ENCODE results near the gene CBLN1. TPM values are rescaled to one million over a fixed set of nuclear protein-coding genes. Genes with fewer than 3 reads are reported as not detected.
A peak's percentile ranks its signal among the peaks of the same experiment; 100 is the strongest.

The CBLN1 gene
- total RNA-seq: 0.77 TPM
- long read RNA-seq: 0 reads

DNA sequence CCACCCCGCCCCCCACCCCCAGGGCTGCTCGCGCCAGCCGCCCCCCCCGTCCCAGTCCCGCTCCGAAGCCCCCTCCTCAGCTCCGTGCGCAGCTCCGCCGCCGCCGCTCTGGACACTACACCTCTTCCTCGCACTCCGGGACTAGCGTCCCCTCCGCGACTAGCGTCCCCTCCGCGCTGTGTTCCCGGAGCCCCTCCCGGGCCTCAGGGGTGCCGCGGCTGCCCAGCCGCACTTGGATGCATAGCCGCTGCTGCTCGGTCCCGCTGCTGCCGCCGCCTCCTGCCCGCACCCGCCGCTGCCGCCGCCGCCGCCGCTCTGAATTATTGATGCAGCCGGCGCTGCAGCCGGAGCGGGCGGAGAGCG is at the start of gene CBLN1:
Gene CBLN1 (minus strand): TSS at position 359 of the 363 bp plus-strand sequence. CDS start 373 bp downstream, outside the sequence.
- intact Hi-C loops (cut with micrococcal nuclease): no loop called here
- Histone ChIP-seq H3K27me3 (ENCODE audit: low read depth) (peaks cover 99% of the 10 kb centered on the region), H3K4me3 (peak within 1 kb of the TSS; percentile 67), H3K36me3 (no peaks in the 10 kb centered on the region), H3K4me1 (peaks cover 60% of the 10 kb centered on the region), H3K27ac (replicated peaks) (peak within 1 kb of the TSS; percentile 57), H3K9me3 (replicated peaks) (no peaks in the 10 kb centered on the region)
- no peak for DNase-seq
- no peak for TF ChIP-seq CTCF (IDR thresholded peaks at IDR 0.05; ENCODE audit: borderline replicate concordance)

- intact Hi-C loops (cut with micrococcal nuclease): no loop called here
- Histone ChIP-seq H3K27me3 (ENCODE audit: low read depth) (peaks cover 20% of the 10 kb centered on the region), H3K27ac (replicated peaks) (no peak overlapping the region), H3K36me3 (no peaks in the 10 kb centered on the region), H3K4me3 (no peak overlapping the region), H3K4me1 (no peaks in the 10 kb centered on the region), H3K9me3 (replicated peaks) (no peaks in the 10 kb centered on the region)
- no peak for DNase-seq
- no peak for TF ChIP-seq CTCF (IDR thresholded peaks at IDR 0.05; ENCODE audit: borderline replicate concordance)
These were observed 49.0 kb upstream of the CBLN1 start for GRCh38 chr16:49330562-49331201.

GRCh38 chr16:49328325-49328724 is 46.7 kb upstream of the CBLN1 start:
- peaks cover 44% of the 10 kb centered on the region for H3K27me3 ChIP-seq (ENCODE audit: low read depth)
- TF ChIP-seq CTCF (IDR thresholded peaks at IDR 0.05; ENCODE audit: borderline replicate concordance): no peak

GRCh38 chr16:49327466-49327865 is 45.8 kb upstream of the CBLN1 start:
- H3K27me3 ChIP-seq (ENCODE audit: low read depth): peaks cover 44% of the 10 kb centered on the region
- no peaks in the 10 kb centered on the region for H3K4me1 ChIP-seq
- no peak for DNase-seq
- no peaks in the 10 kb centered on the region for H3K36me3 ChIP-seq
- no peak overlapping the region for H3K27ac ChIP-seq (replicated peaks)
- intact Hi-C loops (cut with micrococcal nuclease): no loop called here
- no peaks in the 10 kb centered on the region for H3K9me3 ChIP-seq (replicated peaks)
- TF ChIP-seq CTCF (IDR thresholded peaks at IDR 0.05; ENCODE audit: borderline replicate concordance): no peak
- H3K4me3 ChIP-seq: no peak overlapping the region

More at GRCh38 chr16:49328325-49328724, 46.7 kb upstream of the CBLN1 start:
- intact Hi-C loops (cut with micrococcal nuclease): no loop called here
- Histone ChIP-seq H3K9me3 (replicated peaks) (no peaks in the 10 kb centered on the region), H3K36me3 (no peaks in the 10 kb centered on the region), H3K27ac (replicated peaks) (no peak overlapping the region), H3K4me3 (no peak overlapping the region), H3K4me1 (no peaks in the 10 kb centered on the region)
- DNase-seq: no peak

DNA sequence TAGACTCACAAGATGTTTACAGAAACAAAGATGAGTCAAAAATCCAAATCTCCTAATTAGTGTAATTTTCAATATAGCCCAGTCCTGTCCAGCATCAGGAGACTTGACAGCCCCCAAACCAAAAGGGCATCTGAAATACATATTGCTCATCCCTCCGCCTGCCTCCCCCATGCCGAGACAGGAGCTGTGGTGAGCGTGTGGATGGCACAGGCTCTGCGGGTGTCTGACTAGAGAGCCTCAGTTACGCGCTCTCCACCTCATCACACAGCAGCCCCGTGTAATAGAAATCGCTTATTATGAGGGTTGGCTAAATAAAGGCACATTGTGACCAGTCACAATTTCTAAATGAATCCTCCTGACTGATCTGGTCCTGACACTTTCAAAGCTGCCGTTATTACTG is 43.1 kb upstream of the CBLN1 start:
- Histone ChIP-seq H3K27me3 (ENCODE audit: low read depth) (peaks cover 50% of the 10 kb centered on the region), H3K36me3 (no peaks in the 10 kb centered on the region), H3K9me3 (replicated peaks) (peaks cover 14% of the 10 kb centered on the region), H3K4me1 (no peaks in the 10 kb centered on the region), H3K27ac (replicated peaks) (no peak overlapping the region), H3K4me3 (no peak overlapping the region)
- no peak for DNase-seq
- intact Hi-C loops (cut with micrococcal nuclease): no loop called here
- no peak for TF ChIP-seq CTCF (IDR thresholded peaks at IDR 0.05; ENCODE audit: borderline replicate concordance)

All from left ventricle myocardium inferior (tissue), 1 donor.